ENCODE measurements around the gene GPN1. TPM values are rescaled to one million over a fixed set of nuclear protein-coding genes. Genes with fewer than 3 reads are reported as not detected.

The GPN1 gene
- total RNA-seq, 2 donors from 2014 or later: 38.5 to 55.4 TPM

- H3K4me3 Mint-ChIP-seq: no peak overlapping the region
- no peak overlapping the region for H3K27ac Mint-ChIP-seq
- H3K4me1 Mint-ChIP-seq: no peaks in the 10 kb centered on the region
- ATAC-seq (replicated peaks): no peak
- H3K9me3 Mint-ChIP-seq: no peaks in the 10 kb centered on the region
- H3K36me3 Mint-ChIP-seq (ENCODE audit: low read depth): peaks cover 100% of the 10 kb centered on the region
- no peaks in the 10 kb centered on the region for H3K27me3 Mint-ChIP-seq
These were observed 16.3 kb downstream of the GPN1 start for GRCh38 chr2:27645197-27645596.

- no peaks in the 10 kb centered on the region for H3K27me3 Mint-ChIP-seq
- peaks cover under 1% of the 10 kb centered on the region for H3K4me1 Mint-ChIP-seq
- H3K27ac Mint-ChIP-seq: peak overlapping the region; percentile 18
- H3K4me3 Mint-ChIP-seq: no peak overlapping the region
- H3K36me3 Mint-ChIP-seq (ENCODE audit: low read depth): peaks cover 98% of the 10 kb centered on the region
- ATAC-seq (replicated peaks): no peak
- H3K9me3 Mint-ChIP-seq: no peaks in the 10 kb centered on the region
These were observed 18.4 kb downstream of the GPN1 start for GRCh38 chr2:27647289-27647688.

DNA sequence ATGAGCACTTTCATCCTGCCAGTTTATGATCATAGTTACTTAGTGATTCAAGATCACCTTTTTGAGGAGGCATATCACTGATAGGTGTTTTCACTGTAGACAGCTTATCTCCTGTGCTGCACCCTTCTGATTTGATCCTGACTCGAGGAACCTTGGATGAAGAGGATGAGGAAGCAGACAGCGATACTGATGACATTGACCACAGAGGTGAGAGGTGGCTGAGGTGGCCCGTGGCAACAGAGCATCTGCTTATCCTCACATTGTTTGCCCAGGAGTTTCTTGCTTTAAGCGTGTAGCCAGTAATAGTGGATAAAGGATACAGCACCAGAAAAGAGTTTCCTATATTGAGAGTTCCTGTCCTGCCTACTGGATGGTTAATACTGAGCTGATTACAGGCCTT lies 18.9 kb downstream of the GPN1 start:
- Mint-ChIP-seq H3K36me3 (ENCODE audit: low read depth) (peaks cover 98% of the 10 kb centered on the region), H3K4me3 (no peak overlapping the region), H3K9me3 (no peaks in the 10 kb centered on the region), H3K27me3 (no peaks in the 10 kb centered on the region), H3K4me1 (peaks cover 5% of the 10 kb centered on the region), H3K27ac (peak overlapping the region; percentile 18)
- ATAC-seq (replicated peaks): no peak

GRCh38 chr2:27651056-27651455 lies 22.2 kb downstream of the GPN1 start:
- no peaks in the 10 kb centered on the region for H3K9me3 Mint-ChIP-seq
- ATAC-seq (replicated peaks): no peak
- H3K27me3 Mint-ChIP-seq: no peaks in the 10 kb centered on the region
- peaks cover 17% of the 10 kb centered on the region for H3K4me1 Mint-ChIP-seq
- H3K27ac Mint-ChIP-seq: no peak overlapping the region
- H3K4me3 Mint-ChIP-seq: no peak overlapping the region
- H3K36me3 Mint-ChIP-seq (ENCODE audit: low read depth): peaks cover 98% of the 10 kb centered on the region

GRCh38 chr2:27652341-27652740 lies 23.5 kb downstream of the GPN1 start:
- ATAC-seq (replicated peaks): no peak
- no peak overlapping the region for H3K4me3 Mint-ChIP-seq
- peak overlapping the region; percentile 65 for H3K27ac Mint-ChIP-seq
- H3K9me3 Mint-ChIP-seq: no peaks in the 10 kb centered on the region
- H3K36me3 Mint-ChIP-seq (ENCODE audit: low read depth): peaks cover 98% of the 10 kb centered on the region
- H3K4me1 Mint-ChIP-seq: peaks cover 17% of the 10 kb centered on the region
- H3K27me3 Mint-ChIP-seq: no peaks in the 10 kb centered on the region

GRCh38 chr2:27652790-27653189 lies 23.9 kb downstream of the GPN1 start:
- peak; percentile 83 for ATAC-seq (replicated peaks)
- peaks cover 17% of the 10 kb centered on the region for H3K4me1 Mint-ChIP-seq
- peaks cover 98% of the 10 kb centered on the region for H3K36me3 Mint-ChIP-seq (ENCODE audit: low read depth)
- H3K27me3 Mint-ChIP-seq: no peaks in the 10 kb centered on the region
- H3K4me3 Mint-ChIP-seq: no peak overlapping the region
- H3K27ac Mint-ChIP-seq: peak overlapping the region; percentile 65
- no peaks in the 10 kb centered on the region for H3K9me3 Mint-ChIP-seq

DNA sequence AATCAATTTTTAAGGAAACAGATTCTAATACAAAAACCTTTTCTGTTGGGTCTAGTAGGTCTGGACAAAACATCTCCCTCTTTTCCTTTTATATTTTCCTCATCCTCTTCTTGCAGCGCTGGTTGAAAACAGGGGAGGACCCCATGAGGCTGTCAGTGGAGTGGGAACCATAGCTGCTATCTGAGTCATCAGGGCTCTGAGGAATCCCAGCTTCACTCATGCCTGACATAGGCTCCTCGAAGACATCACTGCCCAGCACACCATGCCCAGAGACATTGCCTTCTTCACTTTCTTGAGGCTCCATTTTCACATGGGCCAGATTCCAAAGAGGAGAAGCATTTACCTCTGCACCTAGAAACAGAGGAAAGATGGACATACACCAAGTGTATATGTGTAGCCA lies 24.5 kb downstream of the GPN1 start:
- H3K27ac Mint-ChIP-seq: peak overlapping the region; percentile 65
- peaks cover 98% of the 10 kb centered on the region for H3K36me3 Mint-ChIP-seq (ENCODE audit: low read depth)
- H3K27me3 Mint-ChIP-seq: no peaks in the 10 kb centered on the region
- peaks cover 17% of the 10 kb centered on the region for H3K4me1 Mint-ChIP-seq
- no peak overlapping the region for H3K4me3 Mint-ChIP-seq
- peak; percentile 50 for ATAC-seq (replicated peaks)
- H3K9me3 Mint-ChIP-seq: no peaks in the 10 kb centered on the region

- no peak for ATAC-seq (replicated peaks)
- no peak overlapping the region for H3K4me3 Mint-ChIP-seq
- H3K27ac Mint-ChIP-seq: peak overlapping the region; percentile 20
- H3K27me3 Mint-ChIP-seq: no peaks in the 10 kb centered on the region
- peaks cover 17% of the 10 kb centered on the region for H3K4me1 Mint-ChIP-seq
- H3K36me3 Mint-ChIP-seq (ENCODE audit: low read depth): peaks cover 98% of the 10 kb centered on the region
- H3K9me3 Mint-ChIP-seq: no peaks in the 10 kb centered on the region
These were observed 26.5 kb downstream of the GPN1 start for GRCh38 chr2:27655155-27655951.

DNA sequence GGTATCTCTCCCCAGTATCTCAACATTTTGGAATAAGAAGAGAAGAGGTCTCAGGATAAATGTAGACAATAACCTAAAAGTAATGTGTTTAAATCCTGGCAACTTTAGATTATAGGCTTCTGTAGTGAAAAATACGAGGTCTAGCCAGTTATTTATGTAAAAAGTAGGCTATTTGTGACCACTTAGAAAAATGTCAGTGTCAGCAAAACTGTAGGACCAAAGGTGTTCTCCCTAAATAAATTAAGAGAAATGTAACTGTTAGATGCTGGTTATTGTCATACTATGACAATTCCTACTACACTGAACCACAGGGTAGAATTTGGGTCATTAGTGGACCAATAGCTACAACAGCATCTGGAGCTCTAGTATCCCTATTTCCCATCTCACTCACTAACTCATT lies 32.5 kb downstream of the GPN1 start:
- Mint-ChIP-seq H3K27ac (no peak overlapping the region), H3K36me3 (ENCODE audit: low read depth) (peaks cover 95% of the 10 kb centered on the region)

DNA sequence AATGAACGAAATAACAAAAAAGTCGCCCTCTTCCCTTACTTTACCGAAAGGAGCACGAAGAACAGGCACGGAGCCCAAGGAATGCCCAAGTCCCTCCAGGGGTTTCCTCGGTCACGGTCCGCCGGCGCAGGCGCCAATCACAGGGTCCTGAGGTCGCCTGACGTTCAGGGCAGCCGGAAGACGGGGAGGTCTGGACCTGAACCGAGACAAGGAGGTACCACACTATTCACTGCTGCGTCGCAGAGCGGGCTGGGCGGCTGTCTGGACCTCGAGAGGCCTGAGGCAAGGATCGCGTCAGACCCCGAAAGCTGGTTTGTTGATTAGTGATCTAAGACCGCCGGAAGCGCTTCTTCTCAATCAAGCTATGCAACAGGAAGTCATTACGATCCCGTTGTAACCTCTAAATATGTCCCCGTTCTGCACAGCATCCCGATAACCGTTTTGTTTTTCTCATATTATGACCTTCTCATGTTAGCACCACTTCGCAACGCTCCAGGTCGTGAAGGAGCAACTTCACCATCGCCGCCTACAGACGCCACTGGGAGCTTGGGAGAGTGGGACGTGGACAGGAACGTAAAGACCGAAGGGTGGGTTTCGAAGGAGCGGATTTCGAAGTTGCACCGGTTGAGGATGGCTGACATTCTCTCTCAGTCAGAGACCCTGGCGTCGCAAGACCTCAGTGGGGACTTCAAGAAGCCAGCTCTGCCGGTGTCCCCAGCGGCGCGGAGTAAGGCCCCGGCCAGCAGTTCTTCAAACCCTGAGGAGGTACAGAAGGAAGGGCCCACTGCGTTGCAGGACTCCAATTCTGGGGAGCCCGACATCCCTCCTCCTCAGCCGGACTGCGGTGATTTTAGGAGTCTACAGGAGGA lies 34.7 kb downstream of the GPN1 start, which contains the start of the genes SLC4A1AP and SUPT7L:
TSS of gene SLC4A1AP (plus strand) at position 605 of the 869 bp plus-strand sequence. CDS start at position 631, 26 bp downstream.
TSS of gene SUPT7L (minus strand) at position 330 of the 869 bp plus-strand sequence. CDS start 1,422 bp downstream, outside the sequence.
- H3K4me1 Mint-ChIP-seq: peaks cover 25% of the 10 kb centered on the region
- no peaks in the 10 kb centered on the region for H3K9me3 Mint-ChIP-seq
- H3K36me3 Mint-ChIP-seq (ENCODE audit: low read depth): peaks cover 95% of the 10 kb centered on the region
- peak within 1 kb of the TSS; percentile 99 for H3K4me3 Mint-ChIP-seq
- H3K27me3 Mint-ChIP-seq: no peaks in the 10 kb centered on the region
- H3K27ac Mint-ChIP-seq: peak within 1 kb of the TSS; percentile 99
- peak; percentile 90 for ATAC-seq (replicated peaks)

More for the DNA sequence above, 32.5 kb downstream of the GPN1 start:
- Mint-ChIP-seq H3K9me3 (no peaks in the 10 kb centered on the region), H3K4me1 (peaks cover 25% of the 10 kb centered on the region), H3K4me3 (peak overlapping the region; percentile 99), H3K27me3 (no peaks in the 10 kb centered on the region)
- no peak for ATAC-seq (replicated peaks)

GRCh38 chr2:27664154-27664574 lies 35.3 kb downstream of the GPN1 start:
- H3K27ac Mint-ChIP-seq: peak overlapping the region; percentile 99
- no peaks in the 10 kb centered on the region for H3K9me3 Mint-ChIP-seq
- H3K4me3 Mint-ChIP-seq: peak overlapping the region; percentile 99
- H3K36me3 Mint-ChIP-seq (ENCODE audit: low read depth): peaks cover 95% of the 10 kb centered on the region
- H3K27me3 Mint-ChIP-seq: no peaks in the 10 kb centered on the region
- peak; percentile 4 for ATAC-seq (replicated peaks)
- H3K4me1 Mint-ChIP-seq: peaks cover 25% of the 10 kb centered on the region

DNA sequence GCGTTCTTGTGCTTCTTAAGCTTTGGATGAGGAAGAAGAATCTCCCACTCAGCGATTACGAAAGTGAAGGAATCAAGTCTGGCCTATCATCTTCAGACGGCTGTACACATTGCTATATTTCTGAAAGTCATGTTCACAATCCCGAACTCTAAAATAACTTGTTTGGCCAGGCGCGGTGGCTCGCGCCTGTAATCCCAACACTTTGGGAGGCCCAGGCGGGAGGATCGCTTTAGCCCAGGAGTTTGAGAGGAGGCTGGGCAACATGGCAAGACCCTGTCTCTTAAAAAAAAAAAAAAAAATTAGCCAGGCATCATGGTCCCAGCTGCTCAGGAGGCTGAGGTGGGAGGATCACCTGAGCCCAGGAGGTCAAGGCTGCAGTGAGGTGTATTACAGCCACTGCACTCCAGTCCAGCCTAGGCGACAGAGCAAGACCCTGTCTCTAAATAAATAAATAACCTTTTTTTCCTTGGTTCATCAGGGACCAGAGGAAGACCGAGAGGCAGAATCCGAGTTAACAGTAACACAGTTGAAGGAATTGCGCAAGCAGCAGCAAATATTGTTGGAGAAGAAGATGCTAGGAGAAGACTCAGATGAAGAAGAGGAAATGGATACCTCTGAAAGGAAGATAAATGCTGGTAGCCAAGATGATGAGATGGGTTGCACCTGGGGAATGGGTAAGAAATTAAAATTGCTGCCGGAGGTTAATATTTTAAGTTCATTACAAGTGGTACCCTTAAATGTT lies 35.9 kb downstream of the GPN1 start:
- ATAC-seq (replicated peaks): no peak
- H3K9me3 Mint-ChIP-seq: no peaks in the 10 kb centered on the region
- peaks cover 95% of the 10 kb centered on the region for H3K36me3 Mint-ChIP-seq (ENCODE audit: low read depth)
- H3K4me1 Mint-ChIP-seq: peaks cover 25% of the 10 kb centered on the region
- no peaks in the 10 kb centered on the region for H3K27me3 Mint-ChIP-seq
- peak overlapping the region; percentile 99 for H3K4me3 Mint-ChIP-seq
- H3K27ac Mint-ChIP-seq: peak overlapping the region; percentile 99

DNA sequence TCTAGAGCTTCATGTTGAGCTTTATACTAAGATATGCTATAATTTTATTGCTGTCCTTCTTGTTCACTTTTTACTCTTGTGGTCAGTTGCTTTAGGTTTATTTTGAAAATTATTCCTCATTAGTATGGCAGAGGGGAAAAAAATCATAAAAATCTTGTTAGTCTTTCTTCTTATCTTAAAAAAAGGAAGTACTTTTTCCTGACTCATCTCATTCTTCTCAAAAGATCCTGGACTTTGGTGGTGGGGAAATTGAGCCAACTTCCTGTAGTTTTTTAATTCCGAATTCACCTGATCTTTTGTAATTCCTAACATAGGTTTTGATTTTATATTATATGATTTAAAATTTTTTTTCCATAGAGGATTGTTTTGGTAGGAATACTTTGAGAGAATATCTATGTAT lies 38.6 kb downstream of the GPN1 start:
- Mint-ChIP-seq H3K9me3 (no peaks in the 10 kb centered on the region), H3K36me3 (ENCODE audit: low read depth) (peaks cover 94% of the 10 kb centered on the region)

GRCh38 chr2:27671235-27671634 lies 42.4 kb downstream of the GPN1 start:
- peak; percentile 50 for ATAC-seq (replicated peaks)
- H3K9me3 Mint-ChIP-seq: no peaks in the 10 kb centered on the region
- peak overlapping the region; percentile 49 for H3K27ac Mint-ChIP-seq
- H3K27me3 Mint-ChIP-seq: no peaks in the 10 kb centered on the region
- H3K36me3 Mint-ChIP-seq (ENCODE audit: low read depth): peaks cover 99% of the 10 kb centered on the region
- H3K4me1 Mint-ChIP-seq: peaks cover 11% of the 10 kb centered on the region
- no peak overlapping the region for H3K4me3 Mint-ChIP-seq

More for the DNA sequence above, 38.6 kb downstream of the GPN1 start:
- ATAC-seq (replicated peaks): no peak
- H3K4me3 Mint-ChIP-seq: no peak overlapping the region
- no peaks in the 10 kb centered on the region for H3K27me3 Mint-ChIP-seq
- H3K4me1 Mint-ChIP-seq: peaks cover 19% of the 10 kb centered on the region
- H3K27ac Mint-ChIP-seq: no peak overlapping the region
